ENCODE results near the gene AFG1L. TPM values are rescaled to one million over a fixed set of nuclear protein-coding genes. Genes with fewer than 3 reads are reported as not detected.

The AFG1L gene
- total and polyA plus RNA-seq, 2 donors (not counting 1 experiment from before 2014, with no cell fraction given), result 1.7 to 5.4 TPM

GRCh38 chr6:108566406-108566805, 271.6 kb downstream of the AFG1L start:
- H3K27ac ChIP-seq (ENCODE audit: insufficient read depth, low read length), result peak overlapping the region; percentile 95
- peaks cover 9% of the 10 kb centered on the region for H3K36me3 ChIP-seq (ENCODE audit: control insufficient read depth, insufficient read depth, low read length)
- no peak for DNase-seq (ENCODE audit: low read depth in 2 of 2)
- peaks cover 24% of the 10 kb centered on the region for H3K4me1 ChIP-seq (ENCODE audit: control insufficient read depth, extremely low read depth, insufficient read depth, low read length)
- H3K79me2 ChIP-seq (ENCODE audit: control insufficient read depth, insufficient read depth, low read length), result peaks cover 95% of the 10 kb centered on the region
- H3K9me3 ChIP-seq (ENCODE audit: control insufficient read depth, insufficient read depth, low read depth, low read length), result no peaks in the 10 kb centered on the region
- no peak for TF ChIP-seq EZH2 (IDR thresholded peaks at IDR 0.05; ENCODE audit: low read length, missing control alignments)
- TF ChIP-seq CTCF (conservative IDR thresholded peaks at IDR 0.05 in 1 of 2, IDR thresholded peaks at IDR 0.05 in 1 of 2; ENCODE audit: low read depth in 1 of 2, low read length in 2 of 2), result no peak
- no peak overlapping the region for H2AFZ ChIP-seq (ENCODE audit: low read length)
- no peaks in the 10 kb centered on the region for H3K27me3 ChIP-seq (ENCODE audit: control insufficient read depth, insufficient read depth, low read length)
- no peak overlapping the region for H3K9ac ChIP-seq (ENCODE audit: insufficient read depth, low read length)
- peaks cover 7% of the 10 kb centered on the region for H4K20me1 ChIP-seq (ENCODE audit: control insufficient read depth, extremely low read depth, insufficient read depth, low read length)
- H3K4me3 ChIP-seq (replicated peaks in 1 of 4; ENCODE audit: control extremely low read depth in 1 of 4, insufficient read depth in 1 of 4, low read depth in 3 of 4, low read length in 4 of 4), result peak overlapping the region in 2 of 4 experiments; percentile 1 to 97
- H3K4me2 ChIP-seq (ENCODE audit: extremely low read depth, insufficient read depth, low read length), result peak overlapping the region; percentile 28

GRCh38 chr6:108568101-108568500, 273.2 kb downstream of the AFG1L start:
- H3K4me2 ChIP-seq (ENCODE audit: extremely low read depth, insufficient read depth, low read length), result no peak overlapping the region
- no peak for DNase-seq (ENCODE audit: low read depth in 2 of 2)
- H2AFZ ChIP-seq (ENCODE audit: low read length), result no peak overlapping the region
- no peak for TF ChIP-seq EZH2 (IDR thresholded peaks at IDR 0.05; ENCODE audit: low read length, missing control alignments)
- TF ChIP-seq CTCF (conservative IDR thresholded peaks at IDR 0.05 in 1 of 2, IDR thresholded peaks at IDR 0.05 in 1 of 2; ENCODE audit: low read depth in 1 of 2, low read length in 2 of 2), result no peak
- H3K9ac ChIP-seq (ENCODE audit: insufficient read depth, low read length), result no peak overlapping the region
- H3K79me2 ChIP-seq (ENCODE audit: control insufficient read depth, insufficient read depth, low read length), result peaks cover 93% of the 10 kb centered on the region
- H4K20me1 ChIP-seq (ENCODE audit: control insufficient read depth, extremely low read depth, insufficient read depth, low read length), result peaks cover 7% of the 10 kb centered on the region
- no peak overlapping the region for H3K27ac ChIP-seq (ENCODE audit: insufficient read depth, low read length)
- H3K36me3 ChIP-seq (ENCODE audit: control insufficient read depth, insufficient read depth, low read length), result peaks cover 9% of the 10 kb centered on the region
- peaks cover 24% of the 10 kb centered on the region for H3K4me1 ChIP-seq (ENCODE audit: control insufficient read depth, extremely low read depth, insufficient read depth, low read length)
- H3K9me3 ChIP-seq (ENCODE audit: control insufficient read depth, insufficient read depth, low read depth, low read length), result no peaks in the 10 kb centered on the region
- H3K27me3 ChIP-seq (ENCODE audit: control insufficient read depth, insufficient read depth, low read length), result no peaks in the 10 kb centered on the region
- no peak overlapping the region for H3K4me3 ChIP-seq (replicated peaks in 1 of 4; ENCODE audit: control extremely low read depth in 1 of 4, insufficient read depth in 1 of 4, low read depth in 3 of 4, low read length in 4 of 4)

GRCh38 chr6:108568551-108569305, 273.9 kb downstream of the AFG1L start:
- Histone ChIP-seq H3K9ac (ENCODE audit: insufficient read depth, low read length) (no peak overlapping the region), H2AFZ (ENCODE audit: low read length) (no peak overlapping the region), H3K4me3 (replicated peaks in 1 of 4; ENCODE audit: control extremely low read depth in 1 of 4, insufficient read depth in 1 of 4, low read depth in 3 of 4, low read length in 4 of 4) (no peak overlapping the region), H3K4me1 (ENCODE audit: control insufficient read depth, extremely low read depth, insufficient read depth, low read length) (peaks cover 24% of the 10 kb centered on the region), H3K4me2 (ENCODE audit: extremely low read depth, insufficient read depth, low read length) (no peak overlapping the region), H3K79me2 (ENCODE audit: control insufficient read depth, insufficient read depth, low read length) (peaks cover 91% of the 10 kb centered on the region), H3K27ac (ENCODE audit: insufficient read depth, low read length) (no peak overlapping the region), H3K27me3 (ENCODE audit: control insufficient read depth, insufficient read depth, low read length) (no peaks in the 10 kb centered on the region), H3K9me3 (ENCODE audit: control insufficient read depth, insufficient read depth, low read depth, low read length) (no peaks in the 10 kb centered on the region), H4K20me1 (ENCODE audit: control insufficient read depth, extremely low read depth, insufficient read depth, low read length) (peaks cover 7% of the 10 kb centered on the region), H3K36me3 (ENCODE audit: control insufficient read depth, insufficient read depth, low read length) (peaks cover 9% of the 10 kb centered on the region)
- TF ChIP-seq EZH2 (IDR thresholded peaks at IDR 0.05; ENCODE audit: low read length, missing control alignments), result no peak
- no peak for TF ChIP-seq CTCF (conservative IDR thresholded peaks at IDR 0.05 in 1 of 2, IDR thresholded peaks at IDR 0.05 in 1 of 2; ENCODE audit: low read depth in 1 of 2, low read length in 2 of 2)
- no peak for DNase-seq (ENCODE audit: low read depth in 2 of 2)
